Measurements from ENCODE around the gene ADAT2.

ADAT2 gene

GRCh38 chr6:143396497-143397226, 53.8 kb downstream of the ADAT2 start:
- DNase-seq = no peak

- DNase-seq = no peak
These were observed 54.8 kb downstream of the ADAT2 start for GRCh38 chr6:143395699-143396098.

GRCh38 chr6:143394389-143394788, 56.1 kb downstream of the ADAT2 start:
- DNase-seq = no peak

GRCh38 chr6:143390278-143390677, 60.2 kb downstream of the ADAT2 start:
- DNase-seq = no peak

- DNase-seq = no peak
These were observed 64.9 kb downstream of the ADAT2 start for GRCh38 chr6:143385636-143386035.

GRCh38 chr6:143376861-143377260, 73.6 kb downstream of the ADAT2 start:
- no peak for DNase-seq

- DNase-seq = no peak
These were observed 74.1 kb downstream of the ADAT2 start for GRCh38 chr6:143376375-143376774.

- no peak for DNase-seq
These were observed 75.4 kb downstream of the ADAT2 start for GRCh38 chr6:143375022-143375585.

GRCh38 chr6:143374014-143374413, 76.5 kb downstream of the ADAT2 start:
- DNase-seq = no peak
